IMR-90 (cell line): ENCODE results near the gene QRFP. TPM values are rescaled to one million over a fixed set of nuclear protein-coding genes. Genes with fewer than 3 reads are reported as not detected.

Experiments used
- ATAC-seq: fragments of 200-7000 bp; cut with Tn5 transposase; 2 replicates; pipeline ENCODE4 v1.9.1; 2020; ENCODE audit warnings: low read depth, mild to moderate bottlenecking, moderate library complexity
- BruUV-seq: library from RNA; stranded (reverse); fragments of 400-500 nt; replicated peaks from 2 replicates; lab custom pipeline; 2021; lab: Mats Ljungman, UMichigan
- CTCF ChIA-PET: fragments of 300-600 bp; formaldehyde crosslinking; extraction: SDS; loops from one replicate; lab custom pipeline; 2021; ENCODE audit warnings: antibody characterized with exemption; lab: Yijun Ruan, JAX
- POLR2A ChIA-PET: fragments of 300-600 bp; sonication (Branson Sonifier 250); formaldehyde crosslinking; loops from one replicate; lab custom pipeline; 2022; ENCODE audit warnings: antibody characterized with exemption; ENCODE audit not compliant: unreplicated experiment; lab: Charles Lee
- DNase-seq: peaks from one replicate; pipeline ENCODE4 v3.0.0; 2013
- H2AFZ ChIP-seq: replicated peaks from 2 replicates; pipeline ENCODE3; 2013; ENCODE audit warnings: low read length, mild to moderate bottlenecking; ENCODE audit not compliant: poor library complexity
- H2AK5ac ChIP-seq: 2 replicates; pipeline ENCODE4 v1.6.1; 2013; ENCODE audit warnings: low read depth, low read length, inconsistent platforms
- H2AK9ac ChIP-seq: replicated peaks from 2 replicates; pipeline ENCODE3; 2013; ENCODE audit warnings: mild to moderate bottlenecking, low read depth, low read length, moderate library complexity; ENCODE audit not compliant: poor library complexity
- H2BK120ac ChIP-seq: 2 replicates; pipeline ENCODE4 v1.6.1; 2013; ENCODE audit warnings: low read depth, low read length, inconsistent platforms
- H2BK15ac ChIP-seq: 3 replicates; pipeline ENCODE4 v1.6.1; 2013; ENCODE audit warnings: low read depth, low read length, inconsistent platforms
- H2BK20ac ChIP-seq: 2 replicates; pipeline ENCODE4 v1.6.1; 2013; ENCODE audit warnings: low read depth, mild to moderate bottlenecking, inconsistent platforms, low read length, moderate library complexity
- H2BK5ac ChIP-seq: 2 replicates; pipeline ENCODE4 v1.6.1; 2013; ENCODE audit warnings: mild to moderate bottlenecking, low read depth, low read length, inconsistent platforms; ENCODE audit not compliant: poor library complexity, severe bottlenecking
- H3K14ac ChIP-seq: replicated peaks from 2 replicates; pipeline ENCODE4 v1.6.1; 2013; ENCODE audit warnings: low read depth, low read length, inconsistent platforms
- H3K18ac ChIP-seq: 2 replicates; pipeline ENCODE4 v1.6.1; 2013; ENCODE audit warnings: low read depth, low read length, control low read depth
- H3K23ac ChIP-seq: 2 replicates; pipeline ENCODE4 v1.6.1; 2013; ENCODE audit warnings: low read depth, low read length, inconsistent platforms
- H3K27ac ChIP-seq: 2 replicates; pipeline ENCODE4 v1.5.1; 2013; ENCODE audit warnings: mild to moderate bottlenecking, control low read depth, low read length; ENCODE audit not compliant: insufficient read depth
- H3K27me3 ChIP-seq: 2 replicates; pipeline ENCODE4 v1.6.1; 2013; ENCODE audit warnings: low read length; ENCODE audit not compliant: control insufficient read depth, insufficient read depth
- H3K36me3 ChIP-seq: 2 replicates; pipeline ENCODE4 v1.6.1; 2013; ENCODE audit warnings: low read length, mixed read lengths; ENCODE audit not compliant: control insufficient read depth, insufficient read depth
- H3K4ac ChIP-seq: 2 replicates; pipeline ENCODE4 v1.6.1; 2013; ENCODE audit warnings: low read depth, low read length, inconsistent platforms
- H3K4me1 ChIP-seq: 2 replicates; pipeline ENCODE4 v1.6.1; 2013; ENCODE audit warnings: low read length, mixed read lengths; ENCODE audit not compliant: control insufficient read depth, insufficient read depth
- H3K4me2 ChIP-seq: 2 replicates; pipeline ENCODE4 v1.6.1; 2013; ENCODE audit warnings: low read depth, mild to moderate bottlenecking, control low read depth, low read length, moderate library complexity
- H3K4me3 ChIP-seq: 2 replicates; pipeline ENCODE4 v1.5.1; 2013; ENCODE audit warnings: low read depth, mild to moderate bottlenecking, control low read depth, low read length, moderate library complexity; ENCODE audit not compliant: insufficient read depth
- H3K56ac ChIP-seq: 2 replicates; pipeline ENCODE4 v1.6.1; 2013; ENCODE audit warnings: low read length, inconsistent platforms; ENCODE audit not compliant: insufficient read depth; ENCODE audit errors: extremely low read depth
- H3K79me1 ChIP-seq, 2 experiments: 2 replicates each; pipeline ENCODE4 v1.6.1; 2013; ENCODE audit warnings: low read length in 2 of 2, inconsistent platforms in 1 of 2, low read depth in 1 of 2
- H3K9ac ChIP-seq: 2 replicates; pipeline ENCODE4 v1.6.1; 2013; ENCODE audit warnings: low read depth, low read length, control low read depth
- H3K9me1 ChIP-seq: 2 replicates; pipeline ENCODE4 v1.6.1; 2013; ENCODE audit warnings: low read length, inconsistent platforms; ENCODE audit not compliant: insufficient read depth
- H3K9me3 ChIP-seq: 2 replicates; pipeline ENCODE4 v1.6.1; 2013; ENCODE audit warnings: low read length; ENCODE audit not compliant: control insufficient read depth, insufficient read depth
- H4K20me1 ChIP-seq: 2 replicates; pipeline ENCODE4 v1.6.1; 2013; ENCODE audit warnings: low read length, inconsistent platforms; ENCODE audit not compliant: insufficient read depth
- H4K5ac ChIP-seq: 2 replicates; pipeline ENCODE4 v1.6.1; 2013; ENCODE audit warnings: mild to moderate bottlenecking, low read depth, low read length, control low read depth
- H4K8ac ChIP-seq, 2 experiments: 2 replicates each; pipeline ENCODE4 v1.6.1; 2013; ENCODE audit warnings: low read depth in 2 of 2, low read length in 2 of 2, control low read depth in 1 of 2, inconsistent platforms in 1 of 2
- H4K91ac ChIP-seq: 2 replicates; pipeline ENCODE4 v1.6.1; 2013; ENCODE audit warnings: low read depth, low read length, inconsistent platforms; ENCODE audit not compliant: insufficient read depth
- MAFK ChIP-seq: IDR thresholded peaks from 2 replicates; pipeline ENCODE4 v1.6.1; 2012; ENCODE audit warnings: low read depth, low read length, improper control_type of control experiment
- MAZ ChIP-seq: IDR thresholded peaks from 2 replicates; pipeline ENCODE4 v1.6.1; 2012; ENCODE audit warnings: low read depth, mild to moderate bottlenecking, low read length, improper control_type of control experiment, moderate library complexity, borderline replicate concordance
- POLR2A ChIP-seq: IDR thresholded peaks from 2 replicates; pipeline ENCODE4 v1.6.1; 2012; ENCODE audit warnings: mild to moderate bottlenecking, low read depth, low read length
- WGBS, 2 experiments: methylation state at CpG; one replicate each; pipeline versions ENCODE4 v1.1.5 to v1.1.7; 2013; ENCODE audit warnings: missing lambda C conversion rate in 2 of 2; ENCODE audit not compliant: insufficient read length in 1 of 2; ENCODE audit errors: extremely low coverage in 2 of 2; 5-methylcytosine and 5-hydroxymethylcytosine counted together
- dilution Hi-C: fragments of 300-500 bp; cut with HindIII; formaldehyde crosslinking; loops from one replicate; pipeline ENCODE4 v1.14.3; 2018; ENCODE audit warnings: low sequenced_read_pairs; ENCODE audit not compliant: unreplicated experiment
- in situ Hi-C: fragments of 300-500 bp; cut with MboI; formaldehyde crosslinking; loops from 3 replicates; pipeline ENCODE4 v1.14.3; 2019; ENCODE audit warnings: low sequenced_read_pairs, inconsistent platforms, mixed read lengths
- intact Hi-C: fragments of 100-400 bp; cut with micrococcal nuclease; formaldehyde crosslinking; loops from 2 replicates; pipeline ENCODE4 v1.10.0; 2022
- polyA plus RNA-seq, 3 experiments: library from polyadenylated mRNA; depleted of rRNA; stranded (reverse); fragments of >200 nt; gene quantifications; 2 replicates each; pipeline ENCODE4 v1.2.3, GENCODE V29; 2012; ENCODE audit warnings: low replicate concordance in 1 of 3
- total RNA-seq: library from RNA; depleted of rRNA; stranded (reverse); fragments of >200 nt; gene quantifications from 2 replicates; pipeline ENCODE4 v1.2.3, GENCODE V29; 2012
- TF ChIP-seq, protein P1 (sequence below): fragments of 150-350 bp; IDR thresholded peaks from 2 replicates; pipeline ENCODE4 v1.6.1; 2017; ENCODE audit warnings: mild to moderate bottlenecking, antibody characterized with exemption, low read length, low read depth

QRFP gene
- total and polyA plus RNA-seq, 2 of the 4 experiments (the other 2 are of a cell fraction), result not detected

- peak overlapping the region; percentile 83 for H3K14ac ChIP-seq
- H3K9me3 ChIP-seq, result no peaks in the 10 kb centered on the region
- H2BK5ac ChIP-seq, result peak overlapping the region; percentile 94
- peak overlapping the region; percentile 93 for H4K91ac ChIP-seq
- CTCF ChIA-PET, result interaction anchor here (0.6 to 1.6 kb wide), 3 partner anchors 10 to 145 kb away, joined by 3 to 4 read pairs (median 3); no protein-coding TSS in a partner anchor
- H2AFZ ChIP-seq, result no peak overlapping the region
- H4K5ac ChIP-seq, result peak overlapping the region; percentile 96
- peak overlapping the region; percentile 91 for H3K18ac ChIP-seq
- H3K23ac ChIP-seq, result peak overlapping the region; percentile 91
- peak; percentile 93 for DNase-seq
- peaks cover 29% of the 10 kb centered on the region for H3K4me1 ChIP-seq
- peak overlapping the region; percentile 88 for H2BK120ac ChIP-seq
- 0% methylated on average over 1 of the region's 7 CpGs; no CpG with 5 or more reads in 1 of the 2 experiments for WGBS, 2 experiments
- peak overlapping the region; percentile 92 for H3K4ac ChIP-seq
- peak overlapping the region; percentile 75 for H3K56ac ChIP-seq
- in situ Hi-C loops (no loop called here), dilution Hi-C loops (no loop called here), intact Hi-C loops (loop anchor here (2.0 kb wide), 1 partner anchor 65 kb away; no protein-coding TSS in a partner anchor)
- no TSS peak for BruUV-seq
- H3K36me3 ChIP-seq, result peaks cover 10% of the 10 kb centered on the region
- H2AK9ac ChIP-seq, result peak overlapping the region; percentile 67
- no peaks in the 10 kb centered on the region for H3K27me3 ChIP-seq
- H4K8ac ChIP-seq, result peak overlapping the region; percentile 74 to 85
- TF ChIP-seq MAFK (peak; percentile 37; the same call in 1 of the 2 replicates), POLR2A (peak; percentile 9; the same call in 1 of the 2 replicates), MAZ (peak; percentile 77; the same call in 1 of the 2 replicates)
- TF ChIP-seq, protein P1, sequence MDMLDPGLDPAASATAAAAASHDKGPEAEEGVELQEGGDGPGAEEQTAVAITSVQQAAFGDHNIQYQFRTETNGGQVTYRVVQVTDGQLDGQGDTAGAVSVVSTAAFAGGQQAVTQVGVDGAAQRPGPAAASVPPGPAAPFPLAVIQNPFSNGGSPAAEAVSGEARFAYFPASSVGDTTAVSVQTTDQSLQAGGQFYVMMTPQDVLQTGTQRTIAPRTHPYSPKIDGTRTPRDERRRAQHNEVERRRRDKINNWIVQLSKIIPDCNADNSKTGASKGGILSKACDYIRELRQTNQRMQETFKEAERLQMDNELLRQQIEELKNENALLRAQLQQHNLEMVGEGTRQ, result no peak
- H3K9me1 ChIP-seq, result peaks cover 21% of the 10 kb centered on the region
- peak overlapping the region; percentile 73; the same call in 2 of the 3 replicates for H2BK15ac ChIP-seq
- ATAC-seq, result peak; percentile 51
- peaks cover 4 to 63% of the 10 kb centered on the region in 2 experiments; a peak in 2 of 4 replicates for H3K79me1 ChIP-seq
- POLR2A ChIA-PET, result no interaction called here
- peak overlapping the region; percentile 91 for H2AK5ac ChIP-seq
- peak overlapping the region; percentile 64 for H3K9ac ChIP-seq
- peak overlapping the region; percentile 85 for H3K27ac ChIP-seq
- H3K4me2 ChIP-seq, result peak overlapping the region; percentile 85
- peaks cover 79% of the 10 kb centered on the region for H4K20me1 ChIP-seq
- peak overlapping the region; percentile 16 for H3K4me3 ChIP-seq
- H2BK20ac ChIP-seq, result peak overlapping the region; percentile 87
These were observed 50.6 kb downstream of the QRFP start for GRCh38 chr9:130845901-130846481.
